NCI-H128 (cell line): ENCODE measurements around the gene DNAJA1.
A peak's percentile ranks its signal among the peaks of the same experiment; 100 is the strongest.

Experiments
- DNase-seq: peaks from one replicate; lab custom pipeline; 2025; ENCODE audit not compliant: unreplicated experiment; lab: John Stamatoyannopoulos, UW

DNAJA1 gene

GRCh38 chr9:33025572-33026342, 684 bp downstream of the DNAJA1 start:
- DNase-seq, result peak; percentile 55

GRCh38 chr9:33029231-33029786, 4.2 kb downstream of the DNAJA1 start:
- DNase-seq, result no peak

- DNase-seq, result no peak
These were observed 5.2 kb downstream of the DNAJA1 start for GRCh38 chr9:33030285-33030684.

- DNase-seq, result no peak
These were observed 7.2 kb downstream of the DNAJA1 start for GRCh38 chr9:33032292-33032691.

GRCh38 chr9:33032865-33033264, 7.8 kb downstream of the DNAJA1 start:
- DNase-seq, result no peak

GRCh38 chr9:33040792-33041431, 15.8 kb downstream of the DNAJA1 start:
- no peak for DNase-seq

- DNase-seq, result no peak
These were observed 16.5 kb downstream of the DNAJA1 start for GRCh38 chr9:33041432-33042188.

GRCh38 chr9:33042473-33042872, 17.4 kb downstream of the DNAJA1 start:
- DNase-seq, result no peak

GRCh38 chr9:33043671-33044070, 18.6 kb downstream of the DNAJA1 start:
- no peak for DNase-seq

GRCh38 chr9:33044162-33044673, 19.1 kb downstream of the DNAJA1 start:
- peak; percentile 69 for DNase-seq

GRCh38 chr9:33044677-33045282, 19.7 kb downstream of the DNAJA1 start:
- DNase-seq, result no peak

GRCh38 chr9:33046061-33046460, 21.0 kb downstream of the DNAJA1 start:
- DNase-seq, result no peak

- DNase-seq, result no peak
These were observed 23.0 kb downstream of the DNAJA1 start for GRCh38 chr9:33048054-33048465.

- no peak for DNase-seq
These were observed 24.7 kb downstream of the DNAJA1 start for GRCh38 chr9:33049680-33050361.

GRCh38 chr9:33051144-33051543, 26.1 kb downstream of the DNAJA1 start:
- no peak for DNase-seq

GRCh38 chr9:33065157-33066076, 40.3 kb downstream of the DNAJA1 start:
- no peak for DNase-seq

GRCh38 chr9:33068991-33069390, 43.9 kb downstream of the DNAJA1 start:
- no peak for DNase-seq

GRCh38 chr9:33076046-33077004, 51.3 kb downstream of the DNAJA1 start, which contains the start of gene SMU1:
Gene SMU1 (minus strand): TSS chr9:33076674. CDS start chr9:33076608, 66 bp downstream.
- peak; percentile 91 for DNase-seq
